HUES48 (cell line): ENCODE data around the gene XKR7.

Source experiments
- H3K27ac ChIP-seq: one replicate; pipeline ENCODE4 v1.7.0; 2013; ENCODE audit warnings: low read depth, low read length, inconsistent platforms
- H3K27me3 ChIP-seq: 2 replicates; pipeline ENCODE4 v1.6.1; 2013; ENCODE audit warnings: mild to moderate bottlenecking, low read length; ENCODE audit not compliant: control insufficient read depth, insufficient read depth
- H3K36me3 ChIP-seq: 2 replicates; pipeline ENCODE4 v1.6.1; 2013; ENCODE audit warnings: low read length; ENCODE audit not compliant: control insufficient read depth, insufficient read depth
- H3K4me1 ChIP-seq: 2 replicates; pipeline ENCODE4 v1.6.1; 2013; ENCODE audit warnings: mild to moderate bottlenecking, low read length; ENCODE audit not compliant: control insufficient read depth, insufficient read depth
- H3K4me3 ChIP-seq: 2 replicates; pipeline ENCODE4 v1.5.1; 2013; ENCODE audit warnings: mild to moderate bottlenecking, low read depth, low read length
- H3K9ac ChIP-seq: 2 replicates; pipeline ENCODE4 v1.6.1; 2013; ENCODE audit warnings: mild to moderate bottlenecking, low read depth, low read length, moderate library complexity
- H3K9me3 ChIP-seq: 2 replicates; pipeline ENCODE4 v1.6.1; 2013; ENCODE audit warnings: low read length; ENCODE audit not compliant: control insufficient read depth, insufficient read depth

XKR7 gene

GRCh38 chr20:32050851-32051556 lies 83.1 kb downstream of the XKR7 start:
- H3K27ac ChIP-seq: no peak overlapping the region
- H3K9ac ChIP-seq: no peak overlapping the region
- H3K9me3 ChIP-seq: no peaks in the 10 kb centered on the region
- peaks cover 44% of the 10 kb centered on the region for H3K27me3 ChIP-seq
- H3K4me1 ChIP-seq: 0 out of 2 replicates have a peak, but pooled peaks cover 2% of the 10 kb centered on the region
- H3K4me3 ChIP-seq: peak overlapping the region; percentile 56
- H3K36me3 ChIP-seq: no peaks in the 10 kb centered on the region

GRCh38 chr20:32051720-32052089 lies 83.8 kb downstream of the XKR7 start:
- Histone ChIP-seq H3K27ac (no peak overlapping the region), H3K4me1 (0 out of 2 replicates have a peak, but pooled peaks cover 2% of the 10 kb centered on the region), H3K27me3 (peaks cover 44% of the 10 kb centered on the region), H3K36me3 (no peaks in the 10 kb centered on the region), H3K9ac (no peak overlapping the region), H3K9me3 (no peaks in the 10 kb centered on the region), H3K4me3 (peak overlapping the region; percentile 56)

- Histone ChIP-seq H3K9me3 (no peaks in the 10 kb centered on the region), H3K27ac (no peak within 1 kb of the TSS), H3K4me1 (0 out of 2 replicates have a peak, but pooled peaks cover 2% of the 10 kb centered on the region), H3K4me3 (peak within 1 kb of the TSS; percentile 56), H3K27me3 (peaks cover 44% of the 10 kb centered on the region), H3K36me3 (no peaks in the 10 kb centered on the region), H3K9ac (no peak within 1 kb of the TSS)
Measured at GRCh38 chr20:32052090-32052777, 84.3 kb downstream of the XKR7 start, which contains the start of gene HCK. HCK (plus strand) TSS chr20:32052242.

GRCh38 chr20:32052778-32053362 lies 84.9 kb downstream of the XKR7 start:
- Histone ChIP-seq H3K36me3 (no peaks in the 10 kb centered on the region), H3K27me3 (peaks cover 44% of the 10 kb centered on the region), H3K4me3 (peak overlapping the region; percentile 56), H3K27ac (no peak overlapping the region), H3K9me3 (no peaks in the 10 kb centered on the region), H3K9ac (no peak overlapping the region), H3K4me1 (0 out of 2 replicates have a peak, but pooled peaks cover 2% of the 10 kb centered on the region)
